Mesodermal cell (in vitro differentiated cells): Measurements from ENCODE around the gene RSKR.

Source experiments
- H3K27ac ChIP-seq: 2 replicates; pipeline ENCODE4 v1.7.0; 2013; ENCODE audit warnings: mild to moderate bottlenecking, low read depth, low read length, moderate library complexity; ENCODE audit not compliant: severe bottlenecking
- H3K36me3 ChIP-seq: 2 replicates; pipeline ENCODE4 v1.7.1; 2013; ENCODE audit warnings: mild to moderate bottlenecking, low read length, moderate library complexity; ENCODE audit not compliant: control insufficient read depth, insufficient read depth
- H3K4me1 ChIP-seq: one replicate; pipeline ENCODE4 v1.7.1; 2013; ENCODE audit warnings: mild to moderate bottlenecking, low read length; ENCODE audit not compliant: insufficient read depth, control insufficient read depth, poor library complexity, severe bottlenecking
- H3K4me3 ChIP-seq: 2 replicates; pipeline ENCODE4 v1.7.0; 2013; ENCODE audit warnings: low read length, control low read depth, mild to moderate bottlenecking; ENCODE audit not compliant: insufficient read depth, poor library complexity, severe bottlenecking; ENCODE audit errors: extremely low read depth
- H3K9me3 ChIP-seq: 2 replicates; pipeline ENCODE4 v1.7.1; 2013; ENCODE audit warnings: mild to moderate bottlenecking, low read length, moderate library complexity; ENCODE audit not compliant: control insufficient read depth
- WGBS, 2 experiments: methylation state at CpG; one replicate each; pipeline ENCODE4 v1.1.5; 2013; ENCODE audit warnings: missing lambda C conversion rate in 2 of 2; ENCODE audit not compliant: insufficient coverage in 2 of 2; 5-methylcytosine and 5-hydroxymethylcytosine counted together

Gene RSKR

GRCh38 chr17:28598799-28599310 lies 15.1 kb downstream of the RSKR start, which contains the start of gene SPAG5:
Gene SPAG5, minus strand, starts transcription at chr17:28599025. Its CDS starts 79 bp downstream, at chr17:28598946.
- Histone ChIP-seq H3K36me3 (peaks cover 29% of the 10 kb centered on the region), H3K27ac (peak within 1 kb of the TSS; percentile 89), H3K4me3 (peak within 1 kb of the TSS; percentile 74), H3K4me1 (peaks cover 9% of the 10 kb centered on the region), H3K9me3 (no peaks in the 10 kb centered on the region)
- WGBS, 2 experiments: 0% methylated on average over 37 to 41 of the region's 44 CpGs

- H3K27ac ChIP-seq: peak overlapping the region; percentile 89
- H3K4me1 ChIP-seq: peaks cover 9% of the 10 kb centered on the region
- H3K36me3 ChIP-seq: peaks cover 31% of the 10 kb centered on the region
- WGBS, 2 experiments: 0 to 10% methylated on average over 8 to 14 of the region's 17 CpGs
- peak overlapping the region; percentile 74 for H3K4me3 ChIP-seq
- no peaks in the 10 kb centered on the region for H3K9me3 ChIP-seq
Measured at GRCh38 chr17:28598389-28598788, 15.6 kb downstream of the RSKR start.

- no peak overlapping the region for H3K27ac ChIP-seq
Measured at GRCh38 chr17:28597606-28598383, 16.2 kb downstream of the RSKR start.

GRCh38 chr17:28592260-28592659 lies 21.7 kb downstream of the RSKR start:
- no peaks in the 10 kb centered on the region for H3K4me1 ChIP-seq
- H3K36me3 ChIP-seq: peaks cover 88% of the 10 kb centered on the region
- H3K27ac ChIP-seq: no peak overlapping the region
- no peak overlapping the region for H3K4me3 ChIP-seq
- no peaks in the 10 kb centered on the region for H3K9me3 ChIP-seq
- 96 to 100% methylated on average over 3 to 4 of the region's 4 CpGs for WGBS, 2 experiments

More at GRCh38 chr17:28597606-28598383, 16.2 kb downstream of the RSKR start:
- WGBS, 2 experiments: 54 to 75% methylated on average over 1 to 3 of the region's 5 CpGs
- Histone ChIP-seq H3K4me3 (peak overlapping the region; percentile 74), H3K9me3 (no peaks in the 10 kb centered on the region), H3K4me1 (peaks cover 9% of the 10 kb centered on the region), H3K36me3 (peaks cover 37% of the 10 kb centered on the region)

- 89 to 100% methylated on average over 1 of the region's 3 CpGs for WGBS, 2 experiments
- Histone ChIP-seq H3K4me1 (no peaks in the 10 kb centered on the region), H3K27ac (no peak overlapping the region), H3K9me3 (no peaks in the 10 kb centered on the region), H3K36me3 (peaks cover 91% of the 10 kb centered on the region), H3K4me3 (no peak overlapping the region)
Measured at GRCh38 chr17:28585851-28586250, 28.1 kb downstream of the RSKR start.

- no peak overlapping the region for H3K27ac ChIP-seq
- 87 to 100% methylated on average over 2 to 3 of the region's 3 CpGs for WGBS, 2 experiments
- no peaks in the 10 kb centered on the region for H3K9me3 ChIP-seq
- no peak overlapping the region for H3K4me3 ChIP-seq
- H3K36me3 ChIP-seq: peaks cover 93% of the 10 kb centered on the region
- no peaks in the 10 kb centered on the region for H3K4me1 ChIP-seq
Measured at GRCh38 chr17:28584434-28584833, 29.6 kb downstream of the RSKR start.

GRCh38 chr17:28582513-28582912 lies 31.5 kb downstream of the RSKR start:
- H3K36me3 ChIP-seq: peaks cover 94% of the 10 kb centered on the region
- no peak overlapping the region for H3K27ac ChIP-seq
- H3K9me3 ChIP-seq: no peaks in the 10 kb centered on the region
- no peaks in the 10 kb centered on the region for H3K4me1 ChIP-seq
- WGBS, 2 experiments: 96 to 100% methylated on average over 2 of the region's 2 CpGs
- no peak overlapping the region for H3K4me3 ChIP-seq

GRCh38 chr17:28580959-28581358 lies 33.0 kb downstream of the RSKR start:
- H3K27ac ChIP-seq: no peak overlapping the region
- no peak overlapping the region for H3K4me3 ChIP-seq
- H3K9me3 ChIP-seq: no peaks in the 10 kb centered on the region
- no CpG with 5 or more reads among the region's 3 CpGs for WGBS, 2 experiments
- peaks cover 84% of the 10 kb centered on the region for H3K36me3 ChIP-seq
- H3K4me1 ChIP-seq: peaks cover 3% of the 10 kb centered on the region

- no peaks in the 10 kb centered on the region for H3K9me3 ChIP-seq
Measured at GRCh38 chr17:28579526-28579925, 34.5 kb downstream of the RSKR start.

GRCh38 chr17:28578246-28579195 lies 35.5 kb downstream of the RSKR start:
- peaks cover 3% of the 10 kb centered on the region for H3K4me1 ChIP-seq
- H3K27ac ChIP-seq: no peak overlapping the region
- no peaks in the 10 kb centered on the region for H3K9me3 ChIP-seq
- peaks cover 67% of the 10 kb centered on the region for H3K36me3 ChIP-seq
- WGBS, 2 experiments: 98 to 99% methylated on average over 6 to 7 of the region's 8 CpGs
- H3K4me3 ChIP-seq: no peak overlapping the region

More at GRCh38 chr17:28579526-28579925, 34.5 kb downstream of the RSKR start:
- Histone ChIP-seq H3K27ac (no peak overlapping the region), H3K36me3 (peaks cover 70% of the 10 kb centered on the region), H3K4me3 (no peak overlapping the region), H3K4me1 (peaks cover 3% of the 10 kb centered on the region)
- 100% methylated on average over 2 of the region's 4 CpGs for WGBS, 2 experiments
